Spleen (tissue), 7 donors: ENCODE data around the gene HRH2.

ENCODE experiments used
- CTCF ChIP-seq, 11 experiments: fragments of 200-600 bp in 7 of 11; fragments of 450-650 bp in 4 of 11; sonication (generic) in 4 of 11; IDR thresholded peaks in 8 of 11; conservative IDR thresholded peaks in 3 of 11; 1 replicate in 7 of 11; 2 replicates in 4 of 11; pipeline versions ENCODE4 v1.4.0 to v1.8.0; 2016 to 2021; ENCODE audit warnings: antibody characterized with exemption in 11 of 11, inconsistent platforms in 4 of 11, mild to moderate bottlenecking in 1 of 11
- POLR2A ChIP-seq, 3 donors: fragments of 450-650 bp; IDR thresholded peaks; one replicate each; pipeline ENCODE4 v1.5.1; 2017; ENCODE audit warnings: antibody characterized with exemption in 3 of 3, mild to moderate bottlenecking in 1 of 3
- POLR2AphosphoS5 ChIP-seq, 3 donors: sonication (generic); formaldehyde crosslinking; IDR thresholded peaks; one replicate each; pipeline ENCODE4 v1.5.1; 2017; ENCODE audit warnings: antibody characterized with exemption in 3 of 3
- donor health status: DM: no; HTN: no; CAD: no; lungs with moderate emphysema.
- donor health status: DM: no; HTN: no; CAD: no.
- donor health status: DM: no; HTN: no; CAD: no.

- TF ChIP-seq POLR2A (IDR thresholded peaks at IDR 0.05), result no peak
- no peak for TF ChIP-seq CTCF (IDR thresholded peaks at IDR 0.05 in 8 of 11, conservative IDR thresholded peaks at IDR 0.05 in 3 of 11)
- no peak for TF ChIP-seq POLR2AphosphoS5 (IDR thresholded peaks at IDR 0.05)
Observed at GRCh38 chr5:175680020-175680419, 22.1 kb downstream of the HRH2 start.
